Measurements from ENCODE around the gene ELL. TPM values are rescaled to one million over a fixed set of nuclear protein-coding genes. Genes with fewer than 3 reads are reported as not detected.
A peak's percentile ranks its signal among the peaks of the same experiment; 100 is the strongest.

ELL gene
- polyA plus RNA-seq, 4 donors = 8.6 to 12.2 (median 10.4) TPM

DNA sequence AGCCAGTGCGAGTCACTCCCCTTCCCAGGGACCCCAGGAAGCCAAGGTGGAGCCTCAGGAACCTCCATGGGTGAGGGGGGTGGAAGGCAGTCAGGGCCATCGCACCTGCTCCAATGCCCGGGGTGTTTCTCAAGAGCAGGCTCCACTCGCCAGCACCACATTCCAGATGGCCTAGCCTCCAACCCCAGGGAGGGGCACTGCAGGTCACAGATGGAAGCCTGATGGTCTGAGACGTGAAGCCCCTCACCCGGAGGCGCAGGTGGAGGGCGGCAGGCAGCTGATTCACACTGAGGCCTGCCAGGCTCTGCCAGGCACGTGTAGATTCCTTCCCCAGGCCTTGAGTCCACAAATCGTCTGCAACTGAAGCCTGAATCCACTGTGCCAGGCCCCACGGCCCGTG lies 61.0 kb downstream of the ELL start:
- peaks cover 5 to 40% (median 7%) of the 10 kb centered on the region in 3 donors for H3K4me1 ChIP-seq (ENCODE audit: control insufficient read depth in 3 of 3, insufficient read depth in 2 of 3, low read depth in 1 of 3, low read length in 2 of 3)
- H3K4me3 ChIP-seq (ENCODE audit: low read depth in 1 of 3, low read length in 3 of 3) = no peak overlapping the region
- no peaks in the 10 kb centered on the region for H3K9me3 ChIP-seq (ENCODE audit: control insufficient read depth in 2 of 2, insufficient read depth in 1 of 2, low read depth in 1 of 2, low read length in 1 of 2)
- no peaks in the 10 kb centered on the region for H3K27me3 ChIP-seq (ENCODE audit: control insufficient read depth in 3 of 3, insufficient read depth in 3 of 3, low read length in 3 of 3)
- DNase-seq (no peak), FAIRE-seq (no peak)
- H3K36me3 ChIP-seq (ENCODE audit: control insufficient read depth in 3 of 3, insufficient read depth in 2 of 3, low read depth in 1 of 3, low read length in 3 of 3) = peaks cover 14 to 94% (median 18%) of the 10 kb centered on the region in 3 donors
- H3K27ac ChIP-seq (ENCODE audit: low read depth in 1 of 3, low read length in 2 of 3) = peak overlapping the region in 2 of 3 donors; percentile 50 to 55
- 84 to 86% (median 85%) methylated on average over 12 of the region's 12 CpGs for WGBS, 3 donors

DNA sequence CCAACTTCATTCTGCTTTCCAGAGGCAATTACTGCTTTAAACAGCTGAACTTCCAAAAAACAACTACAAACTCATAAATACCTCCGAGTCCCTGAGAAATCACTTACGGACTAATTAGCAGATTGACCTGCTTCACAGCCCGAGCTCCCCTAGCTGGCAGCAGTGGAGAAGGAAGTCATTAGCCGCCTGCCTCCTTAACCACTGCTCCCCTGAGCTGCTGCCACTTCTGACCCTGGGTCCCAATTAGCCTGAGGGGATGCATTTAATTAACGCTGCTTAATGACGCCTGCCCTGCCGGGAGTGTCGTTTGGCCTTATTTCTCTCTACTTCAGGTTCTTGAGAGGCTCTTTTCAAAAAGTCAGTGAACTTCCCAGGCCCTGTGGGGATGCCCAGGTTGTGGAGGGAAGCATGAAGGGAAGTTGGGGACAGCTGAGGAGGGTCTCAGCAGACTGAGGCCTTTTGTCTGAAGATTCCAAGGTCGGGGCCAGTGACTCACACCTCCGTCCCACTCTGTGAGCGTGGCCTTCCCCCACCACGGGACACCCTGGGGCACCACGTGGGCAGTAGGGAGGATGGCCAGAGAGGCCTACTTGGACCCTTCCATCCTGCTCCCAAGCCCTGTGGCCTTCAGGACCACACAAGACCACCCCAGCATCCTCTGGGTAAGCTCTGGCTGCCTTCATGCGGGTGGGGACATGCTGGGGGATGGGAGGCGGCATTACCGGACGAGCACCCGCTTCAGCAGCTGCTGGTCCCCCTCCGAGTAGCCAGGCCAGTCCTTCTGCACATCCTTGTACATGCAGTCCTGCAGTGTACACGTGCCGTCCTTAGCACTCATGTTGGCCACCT lies 64.2 kb downstream of the ELL start:
- Histone ChIP-seq H3K27me3 (ENCODE audit: control insufficient read depth in 3 of 3, insufficient read depth in 3 of 3, low read length in 3 of 3) (no peaks in the 10 kb centered on the region), H3K4me3 (ENCODE audit: low read depth in 1 of 3, low read length in 3 of 3) (no peak overlapping the region), H3K27ac (ENCODE audit: low read depth in 1 of 3, low read length in 2 of 3) (no peak overlapping the region), H3K36me3 (ENCODE audit: control insufficient read depth in 3 of 3, insufficient read depth in 2 of 3, low read depth in 1 of 3, low read length in 3 of 3) (peaks cover 11 to 85% (median 13%) of the 10 kb centered on the region in 3 donors), H3K4me1 (ENCODE audit: control insufficient read depth in 3 of 3, insufficient read depth in 2 of 3, low read depth in 1 of 3, low read length in 2 of 3) (peaks cover 5 to 21% (median 7%) of the 10 kb centered on the region in 3 donors), H3K9me3 (ENCODE audit: control insufficient read depth in 2 of 2, insufficient read depth in 1 of 2, low read depth in 1 of 2, low read length in 1 of 2) (no peaks in the 10 kb centered on the region)
- 87 to 91% (median 90%) methylated on average over 21 of the region's 21 CpGs for WGBS, 3 donors
- FAIRE-seq (no peak), DNase-seq (no peak)

DNA sequence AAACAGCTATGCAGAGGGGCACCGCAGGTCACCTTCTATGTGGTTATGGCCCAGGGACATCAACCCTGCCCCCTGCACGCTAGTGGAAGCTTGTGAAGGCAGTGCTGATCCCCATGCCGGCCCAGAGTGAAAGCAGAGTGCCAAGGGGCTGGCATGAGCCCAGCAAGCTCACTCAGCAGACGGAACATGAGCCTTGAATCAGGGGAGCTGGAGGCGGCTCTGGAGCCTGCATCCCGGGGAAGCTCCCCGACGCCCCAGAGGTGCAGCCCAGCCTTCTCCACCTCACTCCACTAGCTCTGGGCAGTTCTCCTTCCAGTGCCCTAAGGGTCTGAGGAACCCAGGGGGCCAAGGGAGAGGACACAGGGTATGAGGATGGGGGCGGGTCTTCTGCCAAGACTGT lies 64.9 kb downstream of the ELL start:
- peaks cover 11 to 86% (median 14%) of the 10 kb centered on the region in 3 donors for H3K36me3 ChIP-seq (ENCODE audit: control insufficient read depth in 3 of 3, insufficient read depth in 2 of 3, low read depth in 1 of 3, low read length in 3 of 3)
- WGBS, 3 donors = 72 to 88% (median 82%) methylated on average over 9 of the region's 9 CpGs

DNA sequence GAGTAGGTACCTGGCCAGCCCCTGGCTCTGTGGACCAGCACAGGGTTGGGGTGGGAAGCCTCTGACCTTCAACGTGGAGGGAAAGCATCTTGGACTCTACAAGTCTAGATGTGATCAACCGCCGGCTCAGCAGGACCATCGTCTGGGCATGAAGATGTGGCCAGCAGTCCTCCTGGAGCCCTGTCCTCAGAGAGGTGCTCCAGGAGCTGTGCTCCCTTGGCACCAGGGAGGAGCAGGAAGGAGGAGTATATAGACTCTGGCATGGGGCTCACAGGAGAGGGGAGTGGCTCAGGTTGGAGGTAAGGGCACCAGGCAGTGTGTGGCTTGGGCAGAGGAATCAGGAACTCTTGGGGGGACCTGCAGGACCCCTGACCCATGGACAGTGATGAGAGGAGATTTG lies 65.6 kb downstream of the ELL start:
- no peak overlapping the region for H3K27ac ChIP-seq (ENCODE audit: low read depth in 1 of 3, low read length in 2 of 3)
- 88 to 96% (median 92%) methylated on average over 4 of the region's 4 CpGs for WGBS, 3 donors
- H3K36me3 ChIP-seq (ENCODE audit: control insufficient read depth in 3 of 3, insufficient read depth in 2 of 3, low read depth in 1 of 3, low read length in 3 of 3) = peaks cover 10 to 86% (median 16%) of the 10 kb centered on the region in 3 donors

More for the DNA sequence above, 64.9 kb downstream of the ELL start:
- H3K4me1 ChIP-seq (ENCODE audit: control insufficient read depth in 3 of 3, insufficient read depth in 2 of 3, low read depth in 1 of 3, low read length in 2 of 3) = peaks cover 5 to 21% (median 7%) of the 10 kb centered on the region in 3 donors
- FAIRE-seq (no peak), DNase-seq (no peak)
- H3K27me3 ChIP-seq (ENCODE audit: control insufficient read depth in 3 of 3, insufficient read depth in 3 of 3, low read length in 3 of 3) = no peaks in the 10 kb centered on the region
- H3K4me3 ChIP-seq (ENCODE audit: low read depth in 1 of 3, low read length in 3 of 3) = no peak overlapping the region
- no peak overlapping the region for H3K27ac ChIP-seq (ENCODE audit: low read depth in 1 of 3, low read length in 2 of 3)
- H3K9me3 ChIP-seq (ENCODE audit: control insufficient read depth in 2 of 2, insufficient read depth in 1 of 2, low read depth in 1 of 2, low read length in 1 of 2) = no peaks in the 10 kb centered on the region

DNA sequence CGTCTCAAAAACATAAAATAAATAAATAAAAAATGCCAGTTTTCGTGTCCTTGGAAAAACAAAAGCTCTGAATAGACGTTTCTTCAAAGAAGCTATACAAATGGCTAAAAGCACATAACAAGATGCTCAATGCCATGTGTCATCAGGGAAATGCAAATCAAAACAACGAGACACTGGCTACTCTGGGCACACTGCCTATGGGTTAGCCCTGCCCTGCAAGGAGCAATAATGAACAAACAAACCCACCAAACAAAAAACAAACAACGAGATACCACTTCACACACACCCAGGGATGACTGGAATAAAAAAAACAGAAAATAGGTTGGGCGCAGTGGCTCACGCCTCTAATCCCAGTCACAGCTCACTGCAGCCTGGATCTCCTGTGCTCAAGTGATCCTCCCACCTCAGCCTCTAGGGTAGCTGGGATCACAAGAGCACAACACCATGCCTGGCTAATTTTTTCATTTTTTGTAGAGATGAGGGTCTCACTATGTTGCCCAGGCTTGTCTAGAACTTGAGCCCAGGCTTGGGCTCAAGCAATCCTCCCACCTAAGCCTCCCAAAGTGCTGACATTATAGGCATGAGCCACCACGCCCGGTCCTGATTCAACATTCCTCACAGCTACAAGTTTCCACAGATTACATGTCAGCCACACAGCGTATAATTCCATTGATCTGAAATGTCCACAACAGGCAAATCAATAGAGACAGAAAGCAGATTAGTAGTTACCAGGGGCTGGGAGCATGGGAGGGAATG lies 68.4 kb downstream of the ELL start:
- H3K4me3 ChIP-seq (ENCODE audit: low read depth in 1 of 3, low read length in 3 of 3) = no peak overlapping the region
- H3K4me1 ChIP-seq (ENCODE audit: control insufficient read depth in 3 of 3, insufficient read depth in 2 of 3, low read depth in 1 of 3, low read length in 2 of 3) = peaks cover 0 to 9% (median 2%) of the 10 kb centered on the region in 3 donors
- 80 to 86% (median 85%) methylated on average over 10 of the region's 10 CpGs for whole genome bisulfite sequencing, 3 donors
- peaks cover 11 to 89% (median 14%) of the 10 kb centered on the region in 3 donors for H3K36me3 ChIP-seq (ENCODE audit: control insufficient read depth in 3 of 3, insufficient read depth in 2 of 3, low read depth in 1 of 3, low read length in 3 of 3)
- no peak overlapping the region for H3K27ac ChIP-seq (ENCODE audit: low read depth in 1 of 3, low read length in 2 of 3)
- FAIRE-seq = no peak
- H3K9me3 ChIP-seq (ENCODE audit: control insufficient read depth in 2 of 2, insufficient read depth in 1 of 2, low read depth in 1 of 2, low read length in 1 of 2) = no peaks in the 10 kb centered on the region
- H3K27me3 ChIP-seq (ENCODE audit: control insufficient read depth in 3 of 3, insufficient read depth in 3 of 3, low read length in 3 of 3) = no peaks in the 10 kb centered on the region
- no peak for DNase-seq

More for the DNA sequence above, 65.6 kb downstream of the ELL start:
- no peak overlapping the region for H3K4me3 ChIP-seq (ENCODE audit: low read depth in 1 of 3, low read length in 3 of 3)
- DNase-seq (no peak), FAIRE-seq (no peak)
- no peaks in the 10 kb centered on the region for H3K27me3 ChIP-seq (ENCODE audit: control insufficient read depth in 3 of 3, insufficient read depth in 3 of 3, low read length in 3 of 3)
- peaks cover 5 to 24% (median 7%) of the 10 kb centered on the region in 3 donors for H3K4me1 ChIP-seq (ENCODE audit: control insufficient read depth in 3 of 3, insufficient read depth in 2 of 3, low read depth in 1 of 3, low read length in 2 of 3)
- H3K9me3 ChIP-seq (ENCODE audit: control insufficient read depth in 2 of 2, insufficient read depth in 1 of 2, low read depth in 1 of 2, low read length in 1 of 2) = no peaks in the 10 kb centered on the region

DNA sequence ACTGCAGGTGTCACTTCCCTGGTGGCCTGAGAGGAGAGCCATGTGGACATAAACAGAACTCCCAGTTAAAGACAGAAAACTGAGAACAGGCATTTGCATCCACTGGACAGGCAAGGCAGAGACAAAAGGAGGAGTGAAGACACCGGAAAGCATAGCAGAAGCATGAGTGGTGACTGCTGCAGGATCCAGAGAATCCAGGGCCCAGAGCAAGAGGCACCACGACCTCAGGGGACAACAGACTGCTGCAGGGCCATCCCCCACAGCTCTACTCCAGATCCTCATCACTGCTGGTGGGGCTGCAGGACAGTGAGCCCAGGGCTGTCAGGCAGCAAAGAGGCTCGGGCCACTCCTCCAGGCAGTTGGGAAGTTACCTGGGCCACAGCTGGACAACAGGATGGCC lies 69.5 kb downstream of the ELL start:
- DNase-seq (no peak), FAIRE-seq (no peak)
- Histone ChIP-seq H3K4me1 (ENCODE audit: control insufficient read depth in 3 of 3, insufficient read depth in 2 of 3, low read depth in 1 of 3, low read length in 2 of 3) (peaks cover 0 to 9% (median 2%) of the 10 kb centered on the region in 3 donors), H3K27ac (ENCODE audit: low read depth in 1 of 3, low read length in 2 of 3) (no peak overlapping the region), H3K36me3 (ENCODE audit: control insufficient read depth in 3 of 3, insufficient read depth in 2 of 3, low read depth in 1 of 3, low read length in 3 of 3) (peaks cover 10 to 89% (median 13%) of the 10 kb centered on the region in 3 donors), H3K9me3 (ENCODE audit: control insufficient read depth in 2 of 2, insufficient read depth in 1 of 2, low read depth in 1 of 2, low read length in 1 of 2) (no peaks in the 10 kb centered on the region), H3K4me3 (ENCODE audit: low read depth in 1 of 3, low read length in 3 of 3) (no peak overlapping the region), H3K27me3 (ENCODE audit: control insufficient read depth in 3 of 3, insufficient read depth in 3 of 3, low read length in 3 of 3) (no peaks in the 10 kb centered on the region)
- 78 to 86% (median 85%) methylated on average over 3 of the region's 3 CpGs for WGBS, 3 donors

DNA sequence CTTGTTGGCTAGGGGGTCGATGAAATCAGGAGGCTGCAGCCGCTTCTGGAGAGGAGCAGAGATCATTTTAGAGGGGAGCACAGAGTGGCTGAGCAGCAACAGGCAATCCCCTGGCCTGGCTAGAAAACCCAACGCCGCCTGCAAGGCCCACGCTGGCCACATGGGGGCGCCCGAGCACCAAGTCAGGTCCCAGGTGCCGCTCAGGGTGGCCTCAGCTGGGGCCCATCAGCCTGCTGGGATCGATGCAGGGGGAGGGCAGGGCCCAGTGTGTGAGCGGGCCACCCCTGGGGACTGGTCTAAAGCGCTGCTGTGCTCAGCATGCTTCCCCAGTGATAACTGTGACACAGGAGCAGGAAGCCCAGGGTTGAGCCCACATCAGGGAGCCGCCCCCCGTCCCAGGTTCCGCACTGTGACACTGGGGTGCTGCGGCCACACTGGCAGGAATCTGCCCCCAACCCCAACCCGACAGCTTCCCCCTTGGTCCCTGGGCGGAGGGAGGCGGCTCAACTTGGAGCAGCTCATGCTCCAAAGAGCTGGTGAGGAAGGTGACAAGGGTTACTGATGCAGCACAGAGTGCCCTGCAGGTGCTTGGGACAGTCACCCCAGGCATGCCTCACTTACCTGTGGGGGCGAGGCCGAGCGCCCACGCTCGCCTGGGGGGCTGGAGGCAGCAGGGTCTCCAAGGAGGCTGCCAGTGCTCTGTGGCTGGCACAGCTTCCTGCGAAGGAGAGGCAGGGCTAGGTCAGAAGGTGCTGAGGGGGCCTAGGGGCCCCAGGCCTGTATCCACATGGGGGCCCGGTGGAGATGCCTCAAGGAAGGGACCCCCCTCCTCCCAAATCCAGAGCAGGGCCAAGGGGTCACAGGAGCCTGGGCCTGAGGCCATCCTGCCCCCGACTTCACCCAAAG lies 70.7 kb downstream of the ELL start:
- Histone ChIP-seq H3K27ac (ENCODE audit: low read depth in 1 of 3, low read length in 2 of 3) (no peak overlapping the region), H3K27me3 (ENCODE audit: control insufficient read depth in 3 of 3, insufficient read depth in 3 of 3, low read length in 3 of 3) (no peaks in the 10 kb centered on the region), H3K4me1 (ENCODE audit: control insufficient read depth in 3 of 3, insufficient read depth in 2 of 3, low read depth in 1 of 3, low read length in 2 of 3) (peaks cover 0 to 10% (median 2%) of the 10 kb centered on the region in 3 donors), H3K36me3 (ENCODE audit: control insufficient read depth in 3 of 3, insufficient read depth in 2 of 3, low read depth in 1 of 3, low read length in 3 of 3) (peaks cover 8 to 89% (median 16%) of the 10 kb centered on the region in 3 donors), H3K9me3 (ENCODE audit: control insufficient read depth in 2 of 2, insufficient read depth in 1 of 2, low read depth in 1 of 2, low read length in 1 of 2) (no peaks in the 10 kb centered on the region), H3K4me3 (ENCODE audit: low read depth in 1 of 3, low read length in 3 of 3) (no peak overlapping the region)
- 46 to 50% (median 46%) methylated on average over 23 to 26 of the region's 26 CpGs for WGBS, 3 donors
- FAIRE-seq (no peak), DNase-seq (peak; percentile 72 to 87)

Measured in small intestine (tissue), 7 donors.